Fibroblast of lung (primary cell): ENCODE results near the gene SLC44A5.

ENCODE experiments used
- CTCF ChIP-seq, 2 donors: IDR thresholded peaks in 1 of 2; conservative IDR thresholded peaks in 1 of 2; 1 replicate in 1 of 2; 2 replicates in 1 of 2; pipeline ENCODE4 v1.5.1; 2011 to 2012; ENCODE audit warnings: low read length in 2 of 2, control low read depth in 1 of 2, inconsistent platforms in 1 of 2, low read depth in 1 of 2, mild to moderate bottlenecking in 1 of 2
- EZH2 ChIP-seq: IDR thresholded peaks from 2 replicates; pipeline ENCODE4 v1.5.1; 2012; ENCODE audit warnings: low read length, control low read depth, mild to moderate bottlenecking; ENCODE audit errors: missing control alignments

DNA sequence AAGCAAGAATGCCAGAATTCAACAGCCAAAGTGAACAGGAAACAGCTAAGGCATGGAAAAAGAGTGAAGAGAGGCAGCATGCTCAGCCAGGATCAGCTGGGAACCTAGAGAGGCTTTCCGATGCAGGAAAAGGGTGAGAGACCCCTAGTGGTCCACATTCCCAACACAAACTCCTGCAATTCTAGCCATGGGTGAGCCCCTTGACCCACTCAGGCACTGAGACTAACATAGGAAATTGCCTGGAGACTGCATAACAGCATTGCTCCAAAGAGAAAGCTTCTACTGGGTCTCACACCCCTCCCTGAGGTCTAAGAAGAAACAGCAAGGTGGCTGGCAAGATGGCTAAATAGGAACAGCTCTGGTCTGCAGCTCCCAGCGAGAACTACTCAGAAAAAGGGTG lies 353.5 kb downstream of the SLC44A5 start:
- TF ChIP-seq CTCF (conservative IDR thresholded peaks at IDR 0.05 in 1 of 2, IDR thresholded peaks at IDR 0.05 in 1 of 2; ENCODE audit: low read depth in 1 of 2, low read length in 2 of 2), result no peak
- TF ChIP-seq EZH2, result no peak
